Ovary (tissue), 9 donors: ENCODE measurements around the gene MDH1. TPM values are rescaled to one million over a fixed set of nuclear protein-coding genes. Genes with fewer than 3 reads are reported as not detected.

Experiments
- DNase-seq, 5 donors: peaks; one replicate each; pipeline ENCODE4 v3.0.0-alpha.2; 2019 to 2020
- H3K27ac ChIP-seq, 2 donors: fragments of 200-600 bp; one replicate each; pipeline versions ENCODE4 v1.5.1 to v1.8.0; 2019 to 2022
- H3K27me3 ChIP-seq: fragments of 200-600 bp; one replicate; pipeline ENCODE4 v1.8.0; 2022
- H3K36me3 ChIP-seq: fragments of 200-600 bp; sonication (generic); one replicate; pipeline ENCODE4 v1.5.1; 2019
- H3K4me1 ChIP-seq: one replicate; pipeline ENCODE4 v1.8.1; 2013; ENCODE audit warnings: mild to moderate bottlenecking, moderate library complexity; ENCODE audit not compliant: insufficient read depth
- H3K4me3 ChIP-seq: fragments of 200-600 bp; sonication (generic); one replicate; pipeline ENCODE4 v1.5.1; 2017
- H3K9me3 ChIP-seq, 2 donors: fragments of 200-600 bp in 1 of 2; sonication (generic) in 1 of 2; one replicate each; pipeline versions ENCODE4 v1.5.1 to v1.8.1; 2013 to 2019; ENCODE audit warnings: mild to moderate bottlenecking in 1 of 2, moderate library complexity in 1 of 2
- EP300 ChIP-seq: sonication (generic); formaldehyde crosslinking; IDR thresholded peaks from one replicate; pipeline ENCODE4 v1.6.1; 2017; ENCODE audit warnings: antibody characterized with exemption
- POLR2A ChIP-seq: fragments of 450-650 bp; IDR thresholded peaks from one replicate; pipeline ENCODE4 v1.6.1; 2017; ENCODE audit warnings: antibody characterized with exemption, mild to moderate bottlenecking, moderate library complexity
- WGBS, 3 donors: extraction: QIAGEN DNeasy Blood & Tissue Kit in 1 of 3; methylation state at CpG; one replicate each; pipeline versions ENCODE4 v1.1.5 to v1.1.7; 2013 to 2017; 5-methylcytosine and 5-hydroxymethylcytosine counted together
- intact Hi-C, 4 donors: fragments of 100-400 bp; cut with DNase I; formaldehyde crosslinking; loops; one replicate each; pipeline versions ENCODE4 v1.11.0 to v1.15.1; 2022 to 2023
- polyA plus RNA-seq, 2 donors: library from polyadenylated mRNA; stranded (reverse); fragments of 200-250 nt in 1 of 2; fragments of 350-450 nt in 1 of 2; fragmentation: Illumina TruSeq in 1 of 2; extraction: RNeasy Lipid Tissue Mini Kit (QIAGEN cat#74804) in 1 of 2; gene quantifications; one replicate each; pipeline ENCODE4 v1.2.3, GENCODE V29; 2013 to 2014
- total RNA-seq, 7 donors: library from RNA; depleted of rRNA in 2 of 7; stranded (reverse); fragments of >200 nt in 2 of 7; fragmentation: NEBNext Ultra II Directional in 3 of 7; extraction: Animal tissue kit (Norgen Biotek cat#: 25700) in 3 of 7; gene quantifications; one replicate each; pipeline versions ENCODE4 v1.1.0 to v1.2.4, GENCODE V29; 2016 to 2023
- TF ChIP-seq, protein P1 (sequence below), 3 donors: fragments of 450-650 bp in 2 of 3; fragments of 200-600 bp in 1 of 3; IDR thresholded peaks; one replicate each; pipeline versions ENCODE4 v1.5.1 to v1.8.0; 2016 to 2022; ENCODE audit warnings: antibody characterized with exemption in 3 of 3, mild to moderate bottlenecking in 1 of 3
- donor health status: DM: no; HTN: no; CAD: no; lungs with moderate emphysema.
- donor health status: DM: no; HTN: no; CAD: no.
- donor health status: Bipolar disorder and iron deficiency.
- donor health status: DM: yes; HTN: yes; CAD: no.
- donor health status: DM: no; HTN: no; CAD: no.
- donor health status: DM: yes; HTN: yes; CAD: no.

Gene MDH1
- total and polyA plus RNA-seq, 9 donors = 72.3 to 126 (median 87.1) TPM

DNA sequence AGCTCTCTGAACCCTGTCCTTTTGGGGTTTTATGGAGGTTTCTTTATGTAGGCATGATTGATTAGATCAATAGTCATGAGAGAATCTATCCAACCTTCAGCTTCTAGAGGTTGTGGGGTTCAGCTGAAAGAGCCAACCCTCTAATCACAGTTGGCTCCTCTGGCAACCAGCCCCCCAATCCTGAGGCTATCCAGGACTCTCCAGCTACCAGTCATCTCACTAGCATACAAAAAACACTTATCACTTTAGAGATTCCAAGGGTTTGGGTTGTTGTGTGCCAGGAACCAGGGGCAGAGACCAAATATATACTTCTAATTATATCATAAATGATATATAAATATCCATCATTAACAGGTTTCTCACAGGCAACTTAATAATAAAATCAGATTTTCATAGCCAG is 12.2 kb upstream of the MDH1 start:
- DNase-seq = no peak
- Histone ChIP-seq H3K4me3 (no peak overlapping the region), H3K9me3 (no peaks in the 10 kb centered on the region), H3K4me1 (no peaks in the 10 kb centered on the region), H3K36me3 (no peaks in the 10 kb centered on the region), H3K27me3 (no peaks in the 10 kb centered on the region), H3K27ac (no peak overlapping the region)
- intact Hi-C loops = no loop called here
- no peak for TF ChIP-seq EP300
- no peak for TF ChIP-seq POLR2A
- TF ChIP-seq, protein P1, sequence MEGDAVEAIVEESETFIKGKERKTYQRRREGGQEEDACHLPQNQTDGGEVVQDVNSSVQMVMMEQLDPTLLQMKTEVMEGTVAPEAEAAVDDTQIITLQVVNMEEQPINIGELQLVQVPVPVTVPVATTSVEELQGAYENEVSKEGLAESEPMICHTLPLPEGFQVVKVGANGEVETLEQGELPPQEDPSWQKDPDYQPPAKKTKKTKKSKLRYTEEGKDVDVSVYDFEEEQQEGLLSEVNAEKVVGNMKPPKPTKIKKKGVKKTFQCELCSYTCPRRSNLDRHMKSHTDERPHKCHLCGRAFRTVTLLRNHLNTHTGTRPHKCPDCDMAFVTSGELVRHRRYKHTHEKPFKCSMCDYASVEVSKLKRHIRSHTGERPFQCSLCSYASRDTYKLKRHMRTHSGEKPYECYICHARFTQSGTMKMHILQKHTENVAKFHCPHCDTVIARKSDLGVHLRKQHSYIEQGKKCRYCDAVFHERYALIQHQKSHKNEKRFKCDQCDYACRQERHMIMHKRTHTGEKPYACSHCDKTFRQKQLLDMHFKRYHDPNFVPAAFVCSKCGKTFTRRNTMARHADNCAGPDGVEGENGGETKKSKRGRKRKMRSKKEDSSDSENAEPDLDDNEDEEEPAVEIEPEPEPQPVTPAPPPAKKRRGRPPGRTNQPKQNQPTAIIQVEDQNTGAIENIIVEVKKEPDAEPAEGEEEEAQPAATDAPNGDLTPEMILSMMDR (IDR thresholded peaks at IDR 0.05) = no peak

DNA sequence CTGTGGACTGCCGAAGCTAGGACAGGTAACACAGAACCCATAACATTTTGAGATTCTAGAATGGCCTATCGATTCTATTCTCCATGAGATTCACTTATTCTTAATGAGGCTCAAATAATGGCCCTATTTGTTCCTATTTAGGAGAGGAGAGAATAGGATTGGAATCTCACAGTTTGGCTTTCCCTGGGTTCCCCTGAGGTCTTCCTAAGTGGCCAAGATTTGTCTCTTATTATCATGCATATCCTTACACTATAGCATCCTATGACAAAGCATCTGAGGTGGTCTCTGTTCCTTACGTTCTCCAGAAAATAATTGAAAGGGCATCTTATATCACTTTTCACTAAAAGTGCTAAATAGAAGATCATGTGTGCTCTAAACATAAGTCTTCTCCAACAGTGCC is 10.0 kb upstream of the MDH1 start:
- no peaks in the 10 kb centered on the region for H3K36me3 ChIP-seq
- TF ChIP-seq EP300 = no peak
- TF ChIP-seq POLR2A = no peak
- TF ChIP-seq, protein P1 (IDR thresholded peaks at IDR 0.05) = no peak
- no peak overlapping the region for H3K4me3 ChIP-seq
- H3K4me1 ChIP-seq = no peaks in the 10 kb centered on the region
- no peak overlapping the region for H3K27ac ChIP-seq
- no peaks in the 10 kb centered on the region for H3K27me3 ChIP-seq
- DNase-seq = no peak
- intact Hi-C loops = no loop called here
- no peaks in the 10 kb centered on the region for H3K9me3 ChIP-seq
- WGBS, 3 donors = 96 to 97% (median 96%) methylated on average over 3 of the region's 3 CpGs

DNA sequence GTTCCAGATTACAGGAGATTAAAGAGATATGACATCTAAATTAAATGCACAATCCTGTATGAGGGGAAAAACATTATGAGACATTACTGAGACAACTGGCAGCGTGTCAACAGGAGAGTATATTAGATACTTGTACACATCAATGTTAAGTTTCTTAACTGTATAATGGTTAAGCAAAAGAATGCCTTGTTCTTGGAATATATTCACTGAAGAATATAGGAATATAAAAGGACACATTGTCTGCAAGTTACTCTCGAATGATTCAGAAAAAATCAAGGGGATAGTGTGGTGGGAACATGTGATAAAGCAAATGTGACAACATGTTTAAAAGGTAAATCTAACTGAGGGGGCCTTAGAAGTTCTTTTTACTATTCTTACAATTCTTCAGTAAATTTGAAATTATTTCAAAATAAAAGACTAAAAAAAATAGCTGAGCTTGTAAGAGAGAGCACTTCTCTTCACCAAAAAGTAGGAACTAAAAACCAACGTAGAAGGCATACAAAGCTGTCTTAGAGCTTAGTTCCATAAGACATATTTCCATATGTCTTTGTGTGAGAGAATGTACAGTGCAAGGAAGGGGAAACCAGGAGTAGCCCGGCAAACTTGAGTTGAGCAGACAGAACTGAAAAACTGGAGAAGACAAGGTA is 8.0 kb upstream of the MDH1 start:
- Histone ChIP-seq H3K36me3 (no peaks in the 10 kb centered on the region), H3K4me3 (no peak overlapping the region), H3K27me3 (no peaks in the 10 kb centered on the region), H3K9me3 (no peaks in the 10 kb centered on the region), H3K27ac (no peak overlapping the region), H3K4me1 (no peaks in the 10 kb centered on the region)
- 75 to 91% (median 87%) methylated on average over 4 of the region's 4 CpGs for WGBS, 3 donors
- TF ChIP-seq POLR2A (no peak), EP300 (no peak)
- TF ChIP-seq, protein P1 (IDR thresholded peaks at IDR 0.05) = no peak
- intact Hi-C loops = loop anchor here in 1 of 4 donors (5.0 kb wide), 1 partner anchor 1902 kb away; no protein-coding TSS in a partner anchor
- no peak for DNase-seq

DNA sequence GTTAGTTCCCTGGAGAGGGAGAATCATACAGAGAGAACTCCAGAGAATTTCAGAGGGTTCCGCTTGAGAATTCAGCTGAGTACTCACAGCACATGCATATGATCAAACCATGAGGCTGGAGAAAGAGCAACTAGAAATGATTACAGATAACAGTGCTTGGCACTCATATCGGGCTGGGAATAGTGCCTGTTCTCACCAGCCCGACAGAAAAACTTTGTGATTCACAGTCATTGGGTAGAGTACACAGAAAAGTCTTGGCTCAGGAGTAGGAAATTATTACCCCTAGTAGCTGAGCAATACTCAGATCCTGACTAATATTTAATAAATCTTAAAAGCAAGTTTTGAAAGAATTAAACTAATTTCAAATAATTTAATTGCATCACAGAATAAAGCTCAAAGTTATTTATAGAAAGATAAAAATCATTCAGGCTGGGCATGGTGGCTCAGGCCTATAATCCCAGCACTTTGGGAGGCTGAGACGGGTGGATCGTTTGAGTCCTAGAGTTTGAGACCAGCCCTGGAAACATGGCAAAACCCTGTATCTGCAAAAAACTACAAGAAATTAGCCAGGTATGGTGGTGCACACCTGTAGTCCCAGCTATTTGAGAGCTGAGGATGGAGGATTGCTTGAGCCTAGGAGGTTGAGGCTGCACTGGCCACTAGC is 7.3 kb upstream of the MDH1 start:
- no peak for DNase-seq
- TF ChIP-seq EP300 = no peak
- TF ChIP-seq, protein P1 (IDR thresholded peaks at IDR 0.05) = no peak
- no peaks in the 10 kb centered on the region for H3K4me1 ChIP-seq
- no peak overlapping the region for H3K27ac ChIP-seq
- H3K27me3 ChIP-seq = no peaks in the 10 kb centered on the region
- H3K9me3 ChIP-seq = no peaks in the 10 kb centered on the region
- H3K36me3 ChIP-seq = no peaks in the 10 kb centered on the region
- intact Hi-C loops = loop anchor here in 1 of 4 donors (5.0 kb wide), 1 partner anchor 1901 kb away; no protein-coding TSS in a partner anchor
- WGBS, 3 donors = 57 to 76% (median 67%) methylated on average over 5 of the region's 5 CpGs
- no peak overlapping the region for H3K4me3 ChIP-seq
